Esophagus muscularis mucosa (tissue), 3 donors: ENCODE results near the gene CCDC141.

ENCODE experiments used
- CTCF ChIP-seq, 3 experiments: fragments of 200-600 bp in 2 of 3; fragments of 450-650 bp in 1 of 3; sonication (generic) in 2 of 3; IDR thresholded peaks; one replicate each; pipeline ENCODE4 v1.5.1; 2017 to 2019; ENCODE audit warnings: antibody characterized with exemption in 3 of 3, mild to moderate bottlenecking in 2 of 3, moderate library complexity in 1 of 3
- POLR2A ChIP-seq: fragments of 450-650 bp; IDR thresholded peaks from one replicate; pipeline ENCODE4 v1.6.1; 2017; ENCODE audit warnings: antibody characterized with exemption, moderate library complexity, mild to moderate bottlenecking, low read depth

- TF ChIP-seq POLR2A (no peak), CTCF (IDR thresholded peaks at IDR 0.05) (no peak)
Measured at GRCh38 chr2:179071810-179072355, 21.9 kb upstream of the CCDC141 start.
